IMR-90 (cell line): ENCODE data around the gene WNT2B. TPM values are rescaled to one million over a fixed set of nuclear protein-coding genes. Genes with fewer than 3 reads are reported as not detected.

ENCODE experiments used
- ATAC-seq: fragments of 200-7000 bp; cut with Tn5 transposase; 2 replicates; pipeline ENCODE4 v1.9.1; 2020; ENCODE audit warnings: low read depth, mild to moderate bottlenecking, moderate library complexity
- BruUV-seq: library from RNA; stranded (reverse); fragments of 400-500 nt; replicated peaks from 2 replicates; lab custom pipeline; 2021; lab: Mats Ljungman, UMichigan
- CTCF ChIA-PET: fragments of 300-600 bp; formaldehyde crosslinking; extraction: SDS; loops from one replicate; lab custom pipeline; 2021; ENCODE audit warnings: antibody characterized with exemption; lab: Yijun Ruan, JAX
- POLR2A ChIA-PET: fragments of 300-600 bp; sonication (Branson Sonifier 250); formaldehyde crosslinking; loops from one replicate; lab custom pipeline; 2022; ENCODE audit warnings: antibody characterized with exemption; ENCODE audit not compliant: unreplicated experiment; lab: Charles Lee
- DNase-seq: peaks from one replicate; pipeline ENCODE4 v3.0.0; 2013
- H2AFZ ChIP-seq: replicated peaks from 2 replicates; pipeline ENCODE3; 2013; ENCODE audit warnings: low read length, mild to moderate bottlenecking; ENCODE audit not compliant: poor library complexity
- H2AK5ac ChIP-seq: 2 replicates; pipeline ENCODE4 v1.6.1; 2013; ENCODE audit warnings: low read depth, low read length, inconsistent platforms
- H2AK9ac ChIP-seq: replicated peaks from 2 replicates; pipeline ENCODE3; 2013; ENCODE audit warnings: mild to moderate bottlenecking, low read depth, low read length, moderate library complexity; ENCODE audit not compliant: poor library complexity
- H2BK120ac ChIP-seq: 2 replicates; pipeline ENCODE4 v1.6.1; 2013; ENCODE audit warnings: low read depth, low read length, inconsistent platforms
- H2BK15ac ChIP-seq: 3 replicates; pipeline ENCODE4 v1.6.1; 2013; ENCODE audit warnings: low read depth, low read length, inconsistent platforms
- H2BK20ac ChIP-seq: 2 replicates; pipeline ENCODE4 v1.6.1; 2013; ENCODE audit warnings: low read depth, mild to moderate bottlenecking, inconsistent platforms, low read length, moderate library complexity
- H2BK5ac ChIP-seq: 2 replicates; pipeline ENCODE4 v1.6.1; 2013; ENCODE audit warnings: mild to moderate bottlenecking, low read depth, low read length, inconsistent platforms; ENCODE audit not compliant: poor library complexity, severe bottlenecking
- H3K14ac ChIP-seq: replicated peaks from 2 replicates; pipeline ENCODE4 v1.6.1; 2013; ENCODE audit warnings: low read depth, low read length, inconsistent platforms
- H3K18ac ChIP-seq: 2 replicates; pipeline ENCODE4 v1.6.1; 2013; ENCODE audit warnings: low read depth, low read length, control low read depth
- H3K23ac ChIP-seq: 2 replicates; pipeline ENCODE4 v1.6.1; 2013; ENCODE audit warnings: low read depth, low read length, inconsistent platforms
- H3K27ac ChIP-seq: 2 replicates; pipeline ENCODE4 v1.5.1; 2013; ENCODE audit warnings: mild to moderate bottlenecking, control low read depth, low read length; ENCODE audit not compliant: insufficient read depth
- H3K27me3 ChIP-seq: 2 replicates; pipeline ENCODE4 v1.6.1; 2013; ENCODE audit warnings: low read length; ENCODE audit not compliant: control insufficient read depth, insufficient read depth
- H3K36me3 ChIP-seq: 2 replicates; pipeline ENCODE4 v1.6.1; 2013; ENCODE audit warnings: low read length, mixed read lengths; ENCODE audit not compliant: control insufficient read depth, insufficient read depth
- H3K4ac ChIP-seq: 2 replicates; pipeline ENCODE4 v1.6.1; 2013; ENCODE audit warnings: low read depth, low read length, inconsistent platforms
- H3K4me1 ChIP-seq: 2 replicates; pipeline ENCODE4 v1.6.1; 2013; ENCODE audit warnings: low read length, mixed read lengths; ENCODE audit not compliant: control insufficient read depth, insufficient read depth
- H3K4me2 ChIP-seq: 2 replicates; pipeline ENCODE4 v1.6.1; 2013; ENCODE audit warnings: low read depth, mild to moderate bottlenecking, control low read depth, low read length, moderate library complexity
- H3K4me3 ChIP-seq: 2 replicates; pipeline ENCODE4 v1.5.1; 2013; ENCODE audit warnings: low read depth, mild to moderate bottlenecking, control low read depth, low read length, moderate library complexity; ENCODE audit not compliant: insufficient read depth
- H3K56ac ChIP-seq: 2 replicates; pipeline ENCODE4 v1.6.1; 2013; ENCODE audit warnings: low read length, inconsistent platforms; ENCODE audit not compliant: insufficient read depth; ENCODE audit errors: extremely low read depth
- H3K79me1 ChIP-seq, 2 experiments: 2 replicates each; pipeline ENCODE4 v1.6.1; 2013; ENCODE audit warnings: low read length in 2 of 2, inconsistent platforms in 1 of 2, low read depth in 1 of 2
- H3K9ac ChIP-seq: 2 replicates; pipeline ENCODE4 v1.6.1; 2013; ENCODE audit warnings: low read depth, low read length, control low read depth
- H3K9me1 ChIP-seq: 2 replicates; pipeline ENCODE4 v1.6.1; 2013; ENCODE audit warnings: low read length, inconsistent platforms; ENCODE audit not compliant: insufficient read depth
- H3K9me3 ChIP-seq: 2 replicates; pipeline ENCODE4 v1.6.1; 2013; ENCODE audit warnings: low read length; ENCODE audit not compliant: control insufficient read depth, insufficient read depth
- H4K20me1 ChIP-seq: 2 replicates; pipeline ENCODE4 v1.6.1; 2013; ENCODE audit warnings: low read length, inconsistent platforms; ENCODE audit not compliant: insufficient read depth
- H4K5ac ChIP-seq: 2 replicates; pipeline ENCODE4 v1.6.1; 2013; ENCODE audit warnings: mild to moderate bottlenecking, low read depth, low read length, control low read depth
- H4K8ac ChIP-seq, 2 experiments: 2 replicates each; pipeline ENCODE4 v1.6.1; 2013; ENCODE audit warnings: low read depth in 2 of 2, low read length in 2 of 2, control low read depth in 1 of 2, inconsistent platforms in 1 of 2
- H4K91ac ChIP-seq: 2 replicates; pipeline ENCODE4 v1.6.1; 2013; ENCODE audit warnings: low read depth, low read length, inconsistent platforms; ENCODE audit not compliant: insufficient read depth
- BHLHE40 ChIP-seq: fragments of 150-350 bp; IDR thresholded peaks from 2 replicates; pipeline ENCODE4 v1.6.1; 2016; ENCODE audit warnings: mild to moderate bottlenecking, low read depth, low read length
- CEBPB ChIP-seq: IDR thresholded peaks from 2 replicates; pipeline ENCODE4 v1.6.1; 2012; ENCODE audit warnings: low read depth, low read length, improper control_type of control experiment
- CHD1 ChIP-seq: IDR thresholded peaks from 2 replicates; pipeline ENCODE4 v1.6.1; 2012; ENCODE audit warnings: low read depth, low read length, improper control_type of control experiment
- CTCF ChIP-seq: conservative IDR thresholded peaks from 2 replicates; pipeline ENCODE4 v1.5.1; 2012; ENCODE audit warnings: mild to moderate bottlenecking, low read depth, low read length, improper control_type of control experiment
- ELK1 ChIP-seq: fragments of 150-350 bp; IDR thresholded peaks from 2 replicates; pipeline ENCODE4 v1.6.1; 2016; ENCODE audit warnings: low read depth, mild to moderate bottlenecking, low read length, moderate library complexity, borderline replicate concordance
- FOS ChIP-seq: fragments of 150-350 bp; IDR thresholded peaks from 2 replicates; pipeline ENCODE4 v1.6.1; 2016; ENCODE audit warnings: low read depth, low read length
- MAFK ChIP-seq: IDR thresholded peaks from 2 replicates; pipeline ENCODE4 v1.6.1; 2012; ENCODE audit warnings: low read depth, low read length, improper control_type of control experiment
- MAZ ChIP-seq: IDR thresholded peaks from 2 replicates; pipeline ENCODE4 v1.6.1; 2012; ENCODE audit warnings: low read depth, mild to moderate bottlenecking, low read length, improper control_type of control experiment, moderate library complexity, borderline replicate concordance
- MXI1 ChIP-seq: IDR thresholded peaks from 2 replicates; pipeline ENCODE4 v1.6.1; 2012; ENCODE audit warnings: low read depth, mild to moderate bottlenecking, low read length, moderate library complexity, borderline replicate concordance
- NFE2L2 ChIP-seq: fragments of 150-350 bp; IDR thresholded peaks from 2 replicates; pipeline ENCODE4 v1.6.1; 2016; ENCODE audit warnings: low read depth, mild to moderate bottlenecking, low read length
- POLR2A ChIP-seq: IDR thresholded peaks from 2 replicates; pipeline ENCODE4 v1.6.1; 2012; ENCODE audit warnings: mild to moderate bottlenecking, low read depth, low read length
- RAD21 ChIP-seq: IDR thresholded peaks from 2 replicates; pipeline ENCODE4 v1.6.1; 2012; ENCODE audit warnings: low read length, improper control_type of control experiment
- RCOR1 ChIP-seq: IDR thresholded peaks from 2 replicates; pipeline ENCODE4 v1.6.1; 2012; ENCODE audit warnings: mild to moderate bottlenecking, low read length, improper control_type of control experiment; ENCODE audit not compliant: insufficient replicate concordance
- RFX5 ChIP-seq: IDR thresholded peaks from 2 replicates; pipeline ENCODE4 v1.8.0; 2012; ENCODE audit warnings: low read depth, mild to moderate bottlenecking, low read length, moderate library complexity
- USF2 ChIP-seq: fragments of 150-350 bp; IDR thresholded peaks from 2 replicates; pipeline ENCODE4 v1.6.1; 2017; ENCODE audit warnings: mild to moderate bottlenecking, antibody characterized with exemption, low read length, low read depth
- WGBS, 2 experiments: methylation state at CpG; one replicate each; pipeline versions ENCODE4 v1.1.5 to v1.1.7; 2013; ENCODE audit warnings: missing lambda C conversion rate in 2 of 2; ENCODE audit not compliant: insufficient read length in 1 of 2; ENCODE audit errors: extremely low coverage in 2 of 2; 5-methylcytosine and 5-hydroxymethylcytosine counted together
- dilution Hi-C: fragments of 300-500 bp; cut with HindIII; formaldehyde crosslinking; loops from one replicate; pipeline ENCODE4 v1.14.3; 2018; ENCODE audit warnings: low sequenced_read_pairs; ENCODE audit not compliant: unreplicated experiment
- in situ Hi-C: fragments of 300-500 bp; cut with MboI; formaldehyde crosslinking; loops from 3 replicates; pipeline ENCODE4 v1.14.3; 2019; ENCODE audit warnings: low sequenced_read_pairs, inconsistent platforms, mixed read lengths
- intact Hi-C: fragments of 100-400 bp; cut with micrococcal nuclease; formaldehyde crosslinking; loops from 2 replicates; pipeline ENCODE4 v1.10.0; 2022
- polyA plus RNA-seq, 3 experiments: library from polyadenylated mRNA; depleted of rRNA; stranded (reverse); fragments of >200 nt; gene quantifications; 2 replicates each; pipeline ENCODE4 v1.2.3, GENCODE V29; 2012; ENCODE audit warnings: low replicate concordance in 1 of 3
- total RNA-seq: library from RNA; depleted of rRNA; stranded (reverse); fragments of >200 nt; gene quantifications from 2 replicates; pipeline ENCODE4 v1.2.3, GENCODE V29; 2012

The WNT2B gene
- total and polyA plus RNA-seq, 2 of the 4 experiments (the other 2 are of a cell fraction) = 0.50 to 0.54 TPM

- no peak overlapping the region for H3K18ac ChIP-seq
- no peak for DNase-seq
- BruUV-seq = no TSS peak
- no peaks in the 10 kb centered on the region for H3K4me1 ChIP-seq
- no peak overlapping the region for H3K56ac ChIP-seq
- dilution Hi-C loops (no loop called here), in situ Hi-C loops (no loop called here), intact Hi-C loops (no loop called here)
- H2BK5ac ChIP-seq = no peak overlapping the region
- ChIA-PET CTCF (no interaction called here), POLR2A (no interaction called here)
- H2AK5ac ChIP-seq = no peak overlapping the region
- H3K4ac ChIP-seq = no peak overlapping the region
- no peak overlapping the region for H3K4me2 ChIP-seq
- no CpG with 5 or more reads among the region's 1 CpG for WGBS, 2 experiments
- H2AK9ac ChIP-seq = no peak overlapping the region
- H4K8ac ChIP-seq = no peak overlapping the region
- TF ChIP-seq BHLHE40 (no peak), CEBPB (no peak), RFX5 (no peak), CTCF (no peak), USF2 (no peak), ELK1 (no peak), NFE2L2 (no peak), POLR2A (no peak), RCOR1 (no peak), MAZ (no peak), MAFK (no peak), FOS (no peak), RAD21 (no peak), MXI1 (no peak), CHD1 (no peak)
- no peak overlapping the region for H3K23ac ChIP-seq
- no peaks in the 10 kb centered on the region for H3K27me3 ChIP-seq
- peaks cover 4% of the 10 kb centered on the region; the same call in 1 of the 2 replicates for H3K9me1 ChIP-seq
- H3K27ac ChIP-seq = no peak overlapping the region
- no peaks in the 10 kb centered on the region; the same call in 1 of the 2 replicates for H4K20me1 ChIP-seq
- H4K5ac ChIP-seq = no peak overlapping the region
- no peak overlapping the region for H3K14ac ChIP-seq
- H2BK15ac ChIP-seq = no peak overlapping the region
- ATAC-seq = no peak
- H3K4me3 ChIP-seq = no peak overlapping the region
- H3K9ac ChIP-seq = no peak overlapping the region
- no peak overlapping the region for H2BK120ac ChIP-seq
- 0 out of 2 replicates have a peak, but pooled peaks cover 1% of the 10 kb centered on the region for H3K36me3 ChIP-seq
- H3K79me1 ChIP-seq = no peaks in the 10 kb centered on the region
- H4K91ac ChIP-seq = no peak overlapping the region
- H3K9me3 ChIP-seq = peaks cover 8% of the 10 kb centered on the region
- no peak overlapping the region for H2BK20ac ChIP-seq
- no peak overlapping the region for H2AFZ ChIP-seq
Measured at GRCh38 chr1:112472142-112472541, 36.6 kb upstream of the WNT2B start.
